HL-60 (cell line): ENCODE data around the gene RAB27A.
"Not testable (repeated sequence)": the region's sequence is repeated elsewhere in the genome, so short reads cannot be mapped to it uniquely, and the experiment has no call there.

Experiments
- DNase-seq, 2 experiments: peaks; one replicate each; pipeline ENCODE4 v3.0.0-alpha.2; 2010 to 2020; ENCODE audit warnings: low read depth in 1 of 2, low spot score in 1 of 2
- H3K27ac ChIP-seq: fragments of 250-450 bp; sonication (Bioruptor Pico); replicated peaks from 2 replicates; pipeline ENCODE4 v1.5.1; 2020; ENCODE audit warnings: mild to moderate bottlenecking, moderate library complexity
- H3K27me3 ChIP-seq: fragments of 250-450 bp; sonication (Bioruptor Pico); 2 replicates; pipeline ENCODE4 v1.5.1; 2021; ENCODE audit warnings: mild to moderate bottlenecking, moderate library complexity; ENCODE audit not compliant: insufficient read depth, poor library complexity, severe bottlenecking
- H3K4me3 ChIP-seq: replicated peaks from 2 replicates; pipeline ENCODE4 v1.5.1; 2011; ENCODE audit warnings: mild to moderate bottlenecking, control low read depth, low read length; ENCODE audit not compliant: insufficient read depth
- GABPA ChIP-seq: IDR thresholded peaks from 2 replicates; pipeline ENCODE4 v1.6.1; 2012; ENCODE audit warnings: low read depth
- POLR2AphosphoS5 ChIP-seq: IDR thresholded peaks from 2 replicates; pipeline ENCODE4 v1.6.1; 2012; ENCODE audit warnings: low read depth
- REST ChIP-seq: IDR thresholded peaks from 2 replicates; pipeline ENCODE4 v1.6.1; 2012; ENCODE audit warnings: low read depth; ENCODE audit not compliant: insufficient replicate concordance
- SPI1 ChIP-seq: IDR thresholded peaks from 2 replicates; pipeline ENCODE4 v1.6.1; 2012; ENCODE audit warnings: low read depth, mild to moderate bottlenecking, borderline replicate concordance
- TF ChIP-seq, protein P1 (sequence below): IDR thresholded peaks from one replicate; pipeline ENCODE4 v1.5.1; 2011; ENCODE audit warnings: low read length, control low read depth, inconsistent platforms; ENCODE audit not compliant: insufficient read depth

Gene RAB27A

DNA sequence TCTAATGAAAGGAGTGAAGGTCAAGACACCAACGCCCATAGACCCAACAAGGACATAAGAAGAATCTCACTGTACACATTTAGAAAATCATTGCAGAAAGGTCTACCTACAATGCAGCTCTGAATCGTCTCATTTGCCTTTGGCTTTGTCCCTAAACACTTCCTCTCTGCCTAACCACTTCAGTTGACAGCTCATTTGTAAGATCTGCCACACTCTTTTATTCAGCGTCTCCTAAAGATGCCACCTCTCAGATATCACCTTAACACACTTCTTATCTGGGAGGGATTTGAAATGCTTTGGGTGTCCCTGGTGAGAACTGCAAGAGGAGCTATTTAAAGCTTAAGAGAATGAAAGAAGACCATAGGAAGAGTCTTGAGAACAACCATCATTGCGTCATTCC, 38.7 kb downstream of the RAB27A start:
- peak overlapping the region; percentile 94 for H3K27ac ChIP-seq
- TF ChIP-seq SPI1 (peak; percentile 94), POLR2AphosphoS5 (no peak)
- no peak overlapping the region for H3K4me3 ChIP-seq
- no peaks in the 10 kb centered on the region for H3K27me3 ChIP-seq
- peak in 1 of 2 experiments; percentile 61 for DNase-seq

DNA sequence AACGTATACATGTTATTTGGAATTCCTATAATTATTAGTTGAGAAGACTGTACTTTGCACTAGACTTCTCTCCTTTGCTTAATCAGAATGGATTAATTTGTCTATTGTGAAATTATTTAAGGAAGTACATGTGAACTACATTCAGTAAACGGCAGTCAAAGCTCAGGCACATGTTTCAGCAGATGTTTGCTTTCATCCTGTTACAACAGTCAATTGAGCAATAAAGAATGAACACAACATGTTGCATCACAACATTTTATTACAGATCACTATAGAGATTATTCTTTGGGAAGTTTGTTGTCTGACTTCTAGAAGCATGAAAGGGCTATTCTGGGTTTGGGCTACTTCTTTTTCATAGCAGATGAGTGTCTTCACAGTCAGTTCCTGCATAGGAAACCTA, 39.2 kb downstream of the RAB27A start:
- Histone ChIP-seq H3K27me3 (no peaks in the 10 kb centered on the region), H3K4me3 (no peak overlapping the region), H3K27ac (peak overlapping the region; percentile 94)
- peak; percentile 85 to 97 for DNase-seq
- peak; percentile 93 for TF ChIP-seq POLR2AphosphoS5
- TF ChIP-seq GABPA = peak; percentile 44; the same call in 1 of the 2 replicates
- TF ChIP-seq REST = peak; percentile 64
- peak; percentile 35; the same call in 1 of the 2 replicates for TF ChIP-seq SPI1
- TF ChIP-seq, protein P1, sequence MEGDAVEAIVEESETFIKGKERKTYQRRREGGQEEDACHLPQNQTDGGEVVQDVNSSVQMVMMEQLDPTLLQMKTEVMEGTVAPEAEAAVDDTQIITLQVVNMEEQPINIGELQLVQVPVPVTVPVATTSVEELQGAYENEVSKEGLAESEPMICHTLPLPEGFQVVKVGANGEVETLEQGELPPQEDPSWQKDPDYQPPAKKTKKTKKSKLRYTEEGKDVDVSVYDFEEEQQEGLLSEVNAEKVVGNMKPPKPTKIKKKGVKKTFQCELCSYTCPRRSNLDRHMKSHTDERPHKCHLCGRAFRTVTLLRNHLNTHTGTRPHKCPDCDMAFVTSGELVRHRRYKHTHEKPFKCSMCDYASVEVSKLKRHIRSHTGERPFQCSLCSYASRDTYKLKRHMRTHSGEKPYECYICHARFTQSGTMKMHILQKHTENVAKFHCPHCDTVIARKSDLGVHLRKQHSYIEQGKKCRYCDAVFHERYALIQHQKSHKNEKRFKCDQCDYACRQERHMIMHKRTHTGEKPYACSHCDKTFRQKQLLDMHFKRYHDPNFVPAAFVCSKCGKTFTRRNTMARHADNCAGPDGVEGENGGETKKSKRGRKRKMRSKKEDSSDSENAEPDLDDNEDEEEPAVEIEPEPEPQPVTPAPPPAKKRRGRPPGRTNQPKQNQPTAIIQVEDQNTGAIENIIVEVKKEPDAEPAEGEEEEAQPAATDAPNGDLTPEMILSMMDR = no peak

DNA sequence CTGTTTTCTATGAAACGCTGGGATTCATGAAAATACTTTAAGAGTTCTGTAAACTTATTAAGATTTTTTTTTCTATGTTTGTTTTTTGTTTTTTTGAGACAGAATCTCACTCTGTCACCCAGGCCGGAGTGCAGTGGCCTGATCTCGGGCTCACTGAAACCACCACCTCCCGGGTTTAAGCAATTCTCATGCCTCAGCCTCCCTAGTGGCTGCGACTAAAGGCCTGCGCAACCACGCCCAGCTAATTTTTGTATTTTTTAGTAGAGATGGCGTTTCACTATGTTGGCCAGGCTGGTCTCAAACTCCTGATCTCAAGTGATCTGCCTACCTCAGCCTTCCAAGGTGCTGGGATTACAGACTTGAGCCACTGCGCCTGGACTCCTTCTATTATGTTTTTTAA, 39.7 kb downstream of the RAB27A start:
- not testable (repeated sequence) for H3K27me3 ChIP-seq, H3K4me3 ChIP-seq
- peak in 1 of 2 experiments; percentile 72 for DNase-seq
- H3K27ac ChIP-seq = peak overlapping the region; percentile 94

- DNase-seq = no peak
- no peak overlapping the region for H3K4me3 ChIP-seq
- no peaks in the 10 kb centered on the region for H3K27me3 ChIP-seq
- peak overlapping the region; percentile 94 for H3K27ac ChIP-seq
- TF ChIP-seq, protein P1 = no peak
- TF ChIP-seq POLR2AphosphoS5 = no peak
- no peak for TF ChIP-seq GABPA
- TF ChIP-seq REST = no peak
- TF ChIP-seq SPI1 = no peak
Measured at GRCh38 chr15:55248895-55249294, 40.7 kb downstream of the RAB27A start.

GRCh38 chr15:55247766-55248427, 41.7 kb downstream of the RAB27A start:
- Histone ChIP-seq H3K27me3 (no peaks in the 10 kb centered on the region), H3K4me3 (no peak overlapping the region), H3K27ac (peak overlapping the region; percentile 94)
- peak; percentile 67 to 81 for DNase-seq
- no peak for TF ChIP-seq GABPA
- TF ChIP-seq REST = no peak
- TF ChIP-seq, protein P1 = no peak
- no peak; the same call in 1 of the 2 replicates for TF ChIP-seq POLR2AphosphoS5
- no peak for TF ChIP-seq SPI1
